Lower lobe of right lung (tissue), 2 donors: ENCODE measurements around the gene MDFI. TPM values are rescaled to one million over a fixed set of nuclear protein-coding genes. Genes with fewer than 3 reads are reported as not detected.

ENCODE experiments used
- ATAC-seq, 2 donors: fragments of 200-7000 bp; cut with Tn5 transposase; one replicate each; pipeline ENCODE4 v1.9.1; 2020 to 2022; ENCODE audit warnings: mild to moderate bottlenecking in 2 of 2, moderate library complexity in 2 of 2
- DNase-seq: peaks from one replicate; pipeline ENCODE4 v3.0.0-alpha.2; 2020
- H3K27ac ChIP-seq: fragments of 200-600 bp; one replicate; pipeline ENCODE4 v1.8.0; 2022
- H3K27me3 ChIP-seq: fragments of 200-600 bp; one replicate; pipeline ENCODE4 v1.8.0; 2022; ENCODE audit warnings: low read depth
- H3K36me3 ChIP-seq: fragments of 200-600 bp; one replicate; pipeline ENCODE4 v1.8.0; 2022; ENCODE audit warnings: mild to moderate bottlenecking
- H3K4me1 ChIP-seq: fragments of 200-600 bp; one replicate; pipeline ENCODE4 v1.8.0; 2022
- H3K4me3 ChIP-seq: fragments of 200-600 bp; one replicate; pipeline ENCODE4 v1.8.0; 2022; ENCODE audit warnings: mild to moderate bottlenecking
- H3K9me3 ChIP-seq: fragments of 200-600 bp; one replicate; pipeline ENCODE4 v1.8.0; 2022
- CTCF ChIP-seq: fragments of 200-600 bp; IDR thresholded peaks from one replicate; pipeline ENCODE4 v1.8.0; 2022; ENCODE audit warnings: antibody characterized with exemption, mild to moderate bottlenecking
- intact Hi-C: fragments of 100-400 bp; cut with DNase I; formaldehyde crosslinking; loops from one replicate; pipeline ENCODE4 v1.11.0; 2022
- total RNA-seq: library from RNA; stranded (reverse); fragmentation: NEBNext Ultra II Directional; extraction: Animal tissue kit (Norgen Biotek cat#: 25700); gene quantifications from one replicate; pipeline ENCODE4 v1.2.1, GENCODE V29; 2021
- donor health status: DM: no; HTN: yes; CAD: no; lungs with severe emphysema.

The MDFI gene
- total RNA-seq, 1 donor from 2014 or later = 10.6 TPM

GRCh38 chr6:41691426-41692079 is 53.3 kb downstream of the MDFI start:
- no peaks in the 10 kb centered on the region for H3K4me1 ChIP-seq
- intact Hi-C loops = no loop called here
- H3K27me3 ChIP-seq = no peaks in the 10 kb centered on the region
- H3K4me3 ChIP-seq = no peak overlapping the region
- DNase-seq = peak; percentile 29
- no peak overlapping the region for H3K27ac ChIP-seq
- TF ChIP-seq CTCF = no peak
- no peak for ATAC-seq
- H3K36me3 ChIP-seq = peaks cover 49% of the 10 kb centered on the region
- H3K9me3 ChIP-seq = no peaks in the 10 kb centered on the region

- no peak for TF ChIP-seq CTCF
- no peak overlapping the region for H3K4me3 ChIP-seq
- peak; percentile 4 for DNase-seq
- ATAC-seq = no peak
- no peaks in the 10 kb centered on the region for H3K9me3 ChIP-seq
- H3K27ac ChIP-seq = no peak overlapping the region
- H3K27me3 ChIP-seq = no peaks in the 10 kb centered on the region
- H3K4me1 ChIP-seq = no peaks in the 10 kb centered on the region
- intact Hi-C loops = no loop called here
- H3K36me3 ChIP-seq = peaks cover 43% of the 10 kb centered on the region
These were observed 53.9 kb downstream of the MDFI start for GRCh38 chr6:41692080-41692675.

GRCh38 chr6:41692730-41693129 is 54.5 kb downstream of the MDFI start:
- no peaks in the 10 kb centered on the region for H3K27me3 ChIP-seq
- no peaks in the 10 kb centered on the region for H3K9me3 ChIP-seq
- no peak for TF ChIP-seq CTCF
- intact Hi-C loops = no loop called here
- ATAC-seq (no peak), DNase-seq (peak; percentile 6)
- H3K4me3 ChIP-seq = no peak overlapping the region
- no peak overlapping the region for H3K27ac ChIP-seq
- no peaks in the 10 kb centered on the region for H3K4me1 ChIP-seq
- H3K36me3 ChIP-seq = peaks cover 37% of the 10 kb centered on the region

- ATAC-seq (peak in 1 of 2 donors; percentile 22), DNase-seq (peak; percentile 39)
- intact Hi-C loops = no loop called here
- H3K27ac ChIP-seq = no peak overlapping the region
- TF ChIP-seq CTCF = no peak
- no peak overlapping the region for H3K4me3 ChIP-seq
- peaks cover 37% of the 10 kb centered on the region for H3K36me3 ChIP-seq
- no peaks in the 10 kb centered on the region for H3K27me3 ChIP-seq
- no peaks in the 10 kb centered on the region for H3K9me3 ChIP-seq
- H3K4me1 ChIP-seq = peaks cover under 1% of the 10 kb centered on the region
These were observed 55.3 kb downstream of the MDFI start for GRCh38 chr6:41693281-41694240.

- no peaks in the 10 kb centered on the region for H3K27me3 ChIP-seq
- H3K9me3 ChIP-seq = no peaks in the 10 kb centered on the region
- no peak overlapping the region for H3K4me3 ChIP-seq
- DNase-seq = no peak
- intact Hi-C loops = no loop called here
- ATAC-seq = no peak
- no peak overlapping the region for H3K27ac ChIP-seq
- peaks cover 5% of the 10 kb centered on the region for H3K4me1 ChIP-seq
- H3K36me3 ChIP-seq = peaks cover 33% of the 10 kb centered on the region
- no peak for TF ChIP-seq CTCF
These were observed 56.7 kb downstream of the MDFI start for GRCh38 chr6:41694815-41695526.
